GM12801 (cell line): Measurements from ENCODE around the gene CENPL.

Source experiments
- CTCF ChIP-seq: IDR thresholded peaks from one replicate; pipeline ENCODE4 v1.5.1; 2011; ENCODE audit warnings: control low read depth; ENCODE audit not compliant: insufficient read length; ENCODE audit errors: extremely low read depth

The CENPL gene

GRCh38 chr1:173758980-173759379, 65.7 kb downstream of the CENPL start:
- no peak for TF ChIP-seq CTCF

- TF ChIP-seq CTCF, result no peak
These were observed 66.6 kb downstream of the CENPL start for GRCh38 chr1:173758110-173758509.

GRCh38 chr1:173757666-173758065, 67.0 kb downstream of the CENPL start:
- no peak for TF ChIP-seq CTCF

GRCh38 chr1:173753830-173754229, 70.9 kb downstream of the CENPL start:
- no peak for TF ChIP-seq CTCF
